Activated CD4-positive, CD25-positive, alpha-beta regulatory T cell (primary cell): ENCODE measurements around the gene GDF2.

Experiments used
- DNase-seq, 4 experiments: peaks; one replicate each; lab custom pipeline; 2025; lab: John Stamatoyannopoulos, UW

The GDF2 gene

DNA sequence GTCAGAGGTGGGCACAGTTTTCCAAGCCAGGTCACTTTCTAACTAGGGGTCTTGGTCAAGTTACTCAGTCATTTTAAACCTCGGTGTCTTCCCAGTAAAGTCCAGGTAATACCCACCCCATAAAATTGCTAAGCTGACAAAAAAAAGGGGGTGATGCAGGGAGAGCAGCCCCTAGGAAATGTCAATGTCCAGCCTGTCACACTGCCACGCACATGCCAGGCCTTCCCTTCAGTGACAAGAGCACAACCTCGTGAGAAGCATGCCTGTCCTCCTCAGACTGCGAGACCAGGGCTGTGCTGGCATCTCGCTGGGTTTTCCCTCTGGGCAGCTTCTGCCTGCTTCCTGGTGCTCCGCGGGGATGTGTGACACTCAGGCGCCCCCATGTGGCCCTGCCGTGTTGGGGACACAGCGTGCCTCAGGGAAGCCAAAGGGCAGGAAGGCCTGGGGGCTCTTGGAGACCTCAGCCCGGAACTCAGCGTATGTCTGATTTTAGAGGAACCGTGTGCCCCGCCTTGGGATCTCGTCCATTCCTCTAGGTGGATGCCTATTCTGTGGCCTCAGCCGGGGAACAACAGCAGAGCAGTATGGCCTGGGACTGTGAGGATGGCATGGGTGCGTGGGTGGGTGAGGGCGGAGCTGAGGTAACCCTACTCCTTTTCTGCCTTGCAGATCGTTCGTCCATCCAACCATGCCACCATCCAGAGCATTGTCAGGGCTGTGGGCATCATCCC is 10.2 kb upstream of the GDF2 start:
- DNase-seq, result peak; percentile 51 to 67 (median 56)

DNA sequence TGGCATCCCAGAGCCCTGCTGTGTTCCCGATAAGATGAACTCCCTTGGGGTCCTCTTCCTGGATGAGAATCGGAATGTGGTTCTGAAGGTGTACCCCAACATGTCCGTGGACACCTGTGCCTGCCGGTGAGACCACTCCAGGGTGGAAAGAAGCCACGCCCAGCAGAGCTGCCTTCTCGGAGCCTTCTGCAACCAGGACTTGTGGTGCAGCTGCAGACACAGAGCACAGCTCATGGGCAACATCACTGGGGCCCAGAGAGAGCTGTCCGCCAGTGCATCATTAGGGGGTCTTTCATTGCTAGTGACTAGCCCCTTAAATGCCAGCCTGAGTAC is 9.6 kb upstream of the GDF2 start:
- DNase-seq, result no peak

DNA sequence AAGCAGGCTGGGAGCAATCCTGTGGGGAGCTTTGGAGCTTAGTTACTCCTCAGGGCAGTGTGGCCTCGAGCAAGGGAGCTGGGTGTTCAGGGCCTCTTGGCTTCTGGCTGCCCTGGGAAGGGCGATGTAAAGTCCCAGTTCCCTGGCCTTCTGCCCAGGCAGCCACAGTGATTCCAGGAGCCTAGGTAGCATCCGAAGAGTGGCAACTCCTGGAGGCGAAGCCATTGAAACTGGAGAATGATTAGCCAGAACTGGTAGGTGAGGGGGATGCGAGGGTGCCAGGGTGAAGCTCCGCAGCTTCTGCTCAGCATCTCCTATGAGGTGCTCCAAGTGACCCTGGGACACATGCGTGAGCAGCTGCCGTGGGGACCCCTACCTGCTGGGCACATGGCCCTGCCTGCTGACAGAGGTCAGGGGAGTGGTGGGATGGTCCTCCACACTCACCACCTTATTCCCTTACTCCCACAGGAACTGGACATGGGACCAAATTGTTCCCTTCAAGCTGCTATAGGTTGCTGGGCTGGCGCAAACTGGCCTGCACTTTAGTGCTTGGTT is 7.8 kb upstream of the GDF2 start:
- DNase-seq, result no peak

DNA sequence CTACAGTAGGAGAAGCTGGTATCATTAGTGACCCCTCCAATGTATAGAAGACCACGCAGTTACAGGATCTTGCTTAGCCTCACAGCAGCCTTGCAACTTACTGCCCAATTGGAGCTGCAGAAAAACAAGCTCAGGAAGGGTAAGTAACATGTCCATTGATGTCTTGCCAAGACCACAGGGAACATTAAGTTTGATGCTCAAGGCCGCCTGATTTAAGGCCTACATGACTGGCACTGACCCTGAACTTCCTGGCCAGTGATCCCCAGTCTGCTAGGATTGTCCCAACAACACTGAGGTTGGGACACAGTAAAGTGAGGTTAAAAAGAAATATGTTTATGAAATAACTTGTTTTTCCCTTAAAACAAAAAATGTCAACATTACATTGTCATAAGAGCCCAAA is 6.8 kb upstream of the GDF2 start:
- DNase-seq, result no peak

GRCh38 chr10:47316131-47316530 is 6.1 kb upstream of the GDF2 start:
- DNase-seq, result no peak

DNA sequence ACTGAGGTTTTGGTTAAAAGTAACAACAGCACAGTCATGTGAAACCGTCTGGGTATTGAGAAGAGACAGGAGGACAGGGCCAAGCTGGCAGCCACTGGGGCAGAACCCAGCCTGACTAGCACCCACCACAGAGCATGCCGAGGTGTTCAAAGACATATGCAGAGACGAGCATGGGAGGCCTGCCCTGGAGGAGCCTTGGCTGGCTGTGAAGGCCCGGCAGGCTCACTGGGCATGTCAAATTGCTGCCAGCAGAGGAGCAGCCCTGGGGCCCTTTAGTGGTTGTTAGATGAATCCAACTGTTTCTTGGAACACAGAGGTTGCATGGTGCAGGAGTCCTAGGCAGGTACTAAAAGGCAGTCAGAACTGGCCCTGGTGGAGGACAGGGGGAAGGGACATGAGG is 5.0 kb upstream of the GDF2 start:
- DNase-seq, result no peak

- DNase-seq, result no peak
These were observed 3.5 kb upstream of the GDF2 start for GRCh38 chr10:47318706-47319105.

- DNase-seq, result no peak
These were observed 2.5 kb upstream of the GDF2 start for GRCh38 chr10:47319784-47320183.

- DNase-seq, result no peak
These were observed 1.4 kb upstream of the GDF2 start for GRCh38 chr10:47320812-47321211.

DNA sequence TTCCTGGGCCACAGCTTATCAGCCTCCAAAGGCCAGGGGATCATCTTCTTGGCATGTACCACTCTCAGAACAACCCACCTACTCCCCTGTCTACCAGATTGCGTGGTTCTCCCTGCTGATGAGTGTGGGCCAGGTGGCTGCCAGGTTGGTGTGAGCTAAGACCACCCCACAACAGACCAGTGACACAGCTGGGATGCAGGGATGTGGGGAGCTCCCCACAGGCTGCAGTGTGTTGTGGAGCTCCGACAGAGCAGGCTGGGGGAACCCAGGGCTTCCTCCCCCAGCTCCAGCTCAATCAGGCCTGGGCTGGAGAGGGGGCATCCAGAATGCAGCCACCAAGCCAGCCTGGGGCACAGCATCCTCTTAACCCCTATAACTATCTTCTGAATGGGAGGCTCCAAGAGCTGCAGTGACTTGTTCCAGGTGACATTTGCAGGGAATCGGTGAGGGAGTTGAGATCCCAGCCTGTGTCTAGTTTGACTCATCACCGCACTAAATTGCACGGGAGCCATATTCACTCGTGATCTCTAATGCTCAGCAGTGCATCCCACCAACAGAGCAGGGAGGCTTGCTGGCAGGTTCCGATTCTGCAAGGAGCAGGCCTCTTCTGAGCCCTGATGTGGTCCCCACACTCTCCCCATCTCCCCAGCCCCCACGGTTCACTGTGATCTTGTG is 596 bp upstream of the GDF2 start:
- no peak for DNase-seq

DNA sequence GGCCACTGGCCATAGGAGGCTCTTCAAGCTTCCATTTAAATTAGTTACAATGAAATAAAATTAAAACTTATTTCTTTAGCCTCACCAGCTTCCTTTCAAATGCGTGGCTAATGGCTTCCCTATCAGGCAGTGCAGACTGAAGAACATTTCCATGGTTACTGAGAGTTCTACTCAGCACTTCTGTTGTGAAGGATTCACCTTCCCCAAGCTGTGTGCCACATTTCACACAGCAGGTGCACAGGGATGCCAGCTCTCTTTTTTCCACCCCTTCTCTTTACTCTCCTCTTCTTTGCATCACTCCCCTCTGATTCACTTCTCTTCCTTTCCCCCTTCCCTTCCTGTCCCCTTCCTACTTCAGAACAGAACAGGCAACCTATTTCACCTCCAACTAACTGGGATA is 833 bp downstream of the GDF2 start:
- DNase-seq, result no peak

- no peak for DNase-seq
These were observed 1.5 kb downstream of the GDF2 start for GRCh38 chr10:47323636-47324296.

- no peak for DNase-seq
These were observed 3.3 kb downstream of the GDF2 start for GRCh38 chr10:47325303-47326291.

GRCh38 chr10:47326306-47326926 is 4.2 kb downstream of the GDF2 start:
- DNase-seq, result no peak

DNA sequence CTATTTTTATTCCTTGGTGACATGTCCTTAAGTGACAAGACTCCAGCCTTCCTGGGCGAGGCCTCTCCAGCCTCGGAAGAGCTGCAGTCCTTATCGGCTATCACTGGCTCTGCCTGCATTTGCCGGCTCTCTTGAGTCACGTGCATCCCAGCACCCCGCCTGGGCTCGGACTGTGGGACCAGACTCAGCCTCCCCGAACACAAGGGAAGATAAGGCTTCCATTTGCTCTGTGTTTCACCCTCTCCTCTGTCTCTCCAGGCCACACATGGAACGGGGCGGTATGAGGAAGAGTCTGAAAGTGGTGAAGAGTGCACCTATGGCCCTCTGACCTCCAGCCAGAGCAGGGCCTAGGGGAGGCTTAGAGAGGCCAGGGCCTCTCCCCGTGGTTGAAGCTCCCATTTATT is 4.7 kb downstream of the GDF2 start:
- no peak for DNase-seq

GRCh38 chr10:47329855-47330254 is 7.6 kb downstream of the GDF2 start:
- DNase-seq, result no peak

DNA sequence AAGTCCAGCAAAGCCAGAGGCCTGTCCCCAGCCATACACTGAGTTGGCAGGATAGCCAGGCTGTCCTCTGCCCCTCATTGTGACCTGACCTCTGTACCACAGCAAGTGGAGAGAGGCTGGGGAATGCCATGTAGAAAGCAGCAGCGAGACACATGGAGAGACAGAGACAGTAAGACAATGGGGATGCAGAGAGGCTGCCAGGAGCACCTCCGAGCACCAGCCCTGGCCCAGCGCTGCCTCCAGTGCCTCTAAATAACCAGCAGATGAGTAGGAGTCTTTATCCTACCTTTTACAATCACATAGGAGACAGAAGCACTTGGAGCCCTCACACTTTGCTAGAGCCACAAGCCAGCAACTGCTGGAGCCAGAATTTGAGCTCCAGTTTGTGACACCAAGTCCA is 8.1 kb downstream of the GDF2 start:
- no peak for DNase-seq

DNA sequence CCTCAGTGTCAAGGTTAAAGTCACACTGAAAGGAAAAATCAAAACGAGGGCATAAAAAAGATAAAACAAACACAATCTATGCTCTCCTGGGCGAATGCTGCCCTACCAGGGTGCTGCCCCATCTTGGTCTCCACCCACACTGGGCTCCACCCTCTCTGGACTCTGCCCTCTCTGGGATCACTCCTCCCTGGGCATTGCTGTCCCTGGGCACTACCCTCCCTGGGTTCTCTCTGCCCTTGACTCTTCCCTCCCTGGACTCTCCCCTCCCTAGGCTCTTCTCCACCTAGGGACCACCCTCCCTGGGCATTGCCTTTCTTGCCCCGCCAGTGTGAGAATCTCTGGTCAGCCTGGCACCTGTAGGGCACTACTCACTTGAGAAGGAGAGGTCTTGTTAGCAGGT is 8.6 kb downstream of the GDF2 start:
- no peak for DNase-seq

GRCh38 chr10:47331491-47331890 is 9.2 kb downstream of the GDF2 start:
- DNase-seq, result no peak

GRCh38 chr10:47331954-47332353 is 9.7 kb downstream of the GDF2 start:
- no peak for DNase-seq

DNA sequence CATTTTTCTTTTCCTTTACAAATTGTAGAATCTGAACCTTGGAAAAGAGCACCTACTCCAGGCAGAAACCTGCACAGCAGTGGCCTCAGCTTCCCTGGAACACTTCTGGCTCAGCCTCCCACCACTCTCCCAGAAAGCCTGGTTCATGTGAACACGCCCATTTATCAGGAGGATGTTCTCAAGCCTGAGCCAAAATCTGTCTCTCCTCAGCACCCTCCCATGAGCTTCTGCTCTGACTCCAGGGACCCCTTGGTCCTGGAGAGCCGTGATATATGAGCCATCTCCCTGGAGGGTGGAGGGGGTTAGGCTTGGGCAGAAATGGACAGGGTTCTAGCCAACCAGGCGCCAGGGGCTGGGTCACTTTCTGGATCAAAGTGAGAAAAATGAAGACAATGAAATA is 10.1 kb downstream of the GDF2 start:
- no peak for DNase-seq

DNA sequence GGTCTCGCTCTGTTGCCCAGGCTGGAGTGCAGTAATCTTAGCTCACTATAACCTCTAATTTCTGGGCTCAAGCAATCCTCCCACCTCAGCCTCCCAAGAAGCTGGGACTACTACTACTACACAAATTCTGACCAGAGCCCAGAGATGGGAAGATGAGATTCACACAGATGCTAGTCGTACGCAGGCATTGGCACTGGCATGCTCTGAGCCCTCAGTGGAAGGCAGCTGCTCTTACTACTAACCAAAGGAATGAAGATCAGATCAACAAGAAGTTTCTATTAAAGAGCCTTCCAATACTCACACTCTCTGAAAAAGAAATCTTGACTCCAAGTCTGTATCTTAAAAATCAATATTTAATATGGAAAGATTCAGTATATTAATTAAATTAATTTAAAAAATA is 10.7 kb downstream of the GDF2 start:
- no peak for DNase-seq
